IPS-18a (cell line): ENCODE measurements around the gene SPDYE6.
"Not testable (repeated sequence)": the region's sequence is repeated elsewhere in the genome, so short reads cannot be mapped to it uniquely, and the experiment has no call there.

Source experiments
- H3K27ac ChIP-seq: one replicate; pipeline ENCODE4 v1.5.1; 2013; ENCODE audit warnings: low read length
- H3K27me3 ChIP-seq: one replicate; pipeline ENCODE4 v1.6.1; 2013; ENCODE audit warnings: mild to moderate bottlenecking, low read length; ENCODE audit not compliant: control insufficient read depth, insufficient read depth
- H3K36me3 ChIP-seq: one replicate; pipeline ENCODE4 v1.6.1; 2013; ENCODE audit warnings: low read depth, low read length; ENCODE audit not compliant: control insufficient read depth
- H3K4me1 ChIP-seq: one replicate; pipeline ENCODE4 v1.6.1; 2013; ENCODE audit warnings: low read depth, low read length; ENCODE audit not compliant: control insufficient read depth
- H3K4me3 ChIP-seq: one replicate; pipeline ENCODE4 v1.5.1; 2013; ENCODE audit warnings: low read length
- H3K9ac ChIP-seq: one replicate; pipeline ENCODE4 v1.6.1; 2013; ENCODE audit warnings: mild to moderate bottlenecking, low read length, moderate library complexity
- H3K9me3 ChIP-seq: one replicate; pipeline ENCODE4 v1.6.1; 2013; ENCODE audit warnings: low read depth, low read length; ENCODE audit not compliant: control insufficient read depth

Gene SPDYE6

GRCh38 chr7:102306916-102307677, 49.1 kb downstream of the SPDYE6 start:
- Histone ChIP-seq H3K9me3 (no peaks in the 10 kb centered on the region), H3K36me3 (no peaks in the 10 kb centered on the region), H3K4me1 (peaks cover 12% of the 10 kb centered on the region), H3K4me3 (no peak overlapping the region), H3K27me3 (no peaks in the 10 kb centered on the region), H3K27ac (peak overlapping the region; percentile 34), H3K9ac (no peak overlapping the region)

GRCh38 chr7:102305414-102306268, 50.6 kb downstream of the SPDYE6 start:
- Histone ChIP-seq H3K9ac (no peak overlapping the region), H3K27me3 (no peaks in the 10 kb centered on the region), H3K9me3 (no peaks in the 10 kb centered on the region), H3K27ac (no peak overlapping the region), H3K36me3 (no peaks in the 10 kb centered on the region), H3K4me1 (peaks cover 12% of the 10 kb centered on the region), H3K4me3 (no peak overlapping the region)

- H3K36me3 ChIP-seq: no peaks in the 10 kb centered on the region
- H3K27me3 ChIP-seq: peaks cover 8% of the 10 kb centered on the region
- H3K4me3 ChIP-seq: no peak overlapping the region
- peaks cover 12% of the 10 kb centered on the region for H3K4me1 ChIP-seq
- H3K9ac ChIP-seq: no peak overlapping the region
- H3K27ac ChIP-seq: no peak overlapping the region
- no peaks in the 10 kb centered on the region for H3K9me3 ChIP-seq
Observed at GRCh38 chr7:102304668-102305067, 51.6 kb downstream of the SPDYE6 start.

GRCh38 chr7:102303669-102304422, 52.4 kb downstream of the SPDYE6 start:
- H3K4me1 ChIP-seq: peaks cover 12% of the 10 kb centered on the region
- H3K4me3 ChIP-seq: no peak overlapping the region
- no peaks in the 10 kb centered on the region for H3K36me3 ChIP-seq
- no peak overlapping the region for H3K27ac ChIP-seq
- no peak overlapping the region for H3K9ac ChIP-seq
- H3K9me3 ChIP-seq: no peaks in the 10 kb centered on the region
- peaks cover 8% of the 10 kb centered on the region for H3K27me3 ChIP-seq

- Histone ChIP-seq H3K27ac (no peak overlapping the region), H3K36me3 (no peaks in the 10 kb centered on the region), H3K9ac (no peak overlapping the region)
Observed at GRCh38 chr7:102302025-102302424, 54.2 kb downstream of the SPDYE6 start.

GRCh38 chr7:102301367-102301766, 54.9 kb downstream of the SPDYE6 start:
- not testable (repeated sequence) for H3K27me3 ChIP-seq, H3K9ac ChIP-seq, H3K9me3 ChIP-seq, H3K4me3 ChIP-seq, H3K4me1 ChIP-seq, H3K36me3 ChIP-seq, H3K27ac ChIP-seq

More at GRCh38 chr7:102302025-102302424, 54.2 kb downstream of the SPDYE6 start:
- Histone ChIP-seq H3K9me3 (no peaks in the 10 kb centered on the region), H3K4me1 (peaks cover 7% of the 10 kb centered on the region), H3K27me3 (peaks cover 8% of the 10 kb centered on the region), H3K4me3 (no peak overlapping the region)

GRCh38 chr7:102300643-102301221, 55.5 kb downstream of the SPDYE6 start:
- peaks cover 8% of the 10 kb centered on the region for H3K27me3 ChIP-seq
- H3K9ac ChIP-seq: no peak overlapping the region
- H3K36me3 ChIP-seq: no peaks in the 10 kb centered on the region
- no peak overlapping the region for H3K27ac ChIP-seq
- no peak overlapping the region for H3K4me3 ChIP-seq
- H3K4me1 ChIP-seq: peaks cover 6% of the 10 kb centered on the region
- H3K9me3 ChIP-seq: no peaks in the 10 kb centered on the region

GRCh38 chr7:102297487-102298218, 58.6 kb downstream of the SPDYE6 start:
- Histone ChIP-seq H3K9ac (no peak overlapping the region), H3K36me3 (no peaks in the 10 kb centered on the region), H3K4me1 (peaks cover 18% of the 10 kb centered on the region), H3K4me3 (no peak overlapping the region), H3K27me3 (peaks cover 8% of the 10 kb centered on the region), H3K27ac (no peak overlapping the region), H3K9me3 (no peaks in the 10 kb centered on the region)

- Histone ChIP-seq H3K4me1 (peaks cover 18% of the 10 kb centered on the region), H3K4me3 (no peak overlapping the region), H3K27ac (no peak overlapping the region), H3K27me3 (peaks cover 8% of the 10 kb centered on the region), H3K9me3 (no peaks in the 10 kb centered on the region), H3K36me3 (no peaks in the 10 kb centered on the region), H3K9ac (no peak overlapping the region)
Observed at GRCh38 chr7:102296514-102296913, 59.7 kb downstream of the SPDYE6 start.

- H3K4me1 ChIP-seq: peaks cover 18% of the 10 kb centered on the region
- peaks cover 8% of the 10 kb centered on the region for H3K27me3 ChIP-seq
- H3K9ac ChIP-seq: no peak overlapping the region
- no peak overlapping the region for H3K4me3 ChIP-seq
- H3K36me3 ChIP-seq: no peaks in the 10 kb centered on the region
- H3K9me3 ChIP-seq: no peaks in the 10 kb centered on the region
- H3K27ac ChIP-seq: no peak overlapping the region
Observed at GRCh38 chr7:102296179-102296438, 60.1 kb downstream of the SPDYE6 start.
